IPS-NIHi7 (cell line): ENCODE results near the gene PTPRN.

Source experiments
- DNase-seq: peaks from one replicate; pipeline ENCODE4 v3.0.0; 2012; ENCODE audit warnings: mixed read lengths; ENCODE audit errors: extremely low spot score

PTPRN gene

DNA sequence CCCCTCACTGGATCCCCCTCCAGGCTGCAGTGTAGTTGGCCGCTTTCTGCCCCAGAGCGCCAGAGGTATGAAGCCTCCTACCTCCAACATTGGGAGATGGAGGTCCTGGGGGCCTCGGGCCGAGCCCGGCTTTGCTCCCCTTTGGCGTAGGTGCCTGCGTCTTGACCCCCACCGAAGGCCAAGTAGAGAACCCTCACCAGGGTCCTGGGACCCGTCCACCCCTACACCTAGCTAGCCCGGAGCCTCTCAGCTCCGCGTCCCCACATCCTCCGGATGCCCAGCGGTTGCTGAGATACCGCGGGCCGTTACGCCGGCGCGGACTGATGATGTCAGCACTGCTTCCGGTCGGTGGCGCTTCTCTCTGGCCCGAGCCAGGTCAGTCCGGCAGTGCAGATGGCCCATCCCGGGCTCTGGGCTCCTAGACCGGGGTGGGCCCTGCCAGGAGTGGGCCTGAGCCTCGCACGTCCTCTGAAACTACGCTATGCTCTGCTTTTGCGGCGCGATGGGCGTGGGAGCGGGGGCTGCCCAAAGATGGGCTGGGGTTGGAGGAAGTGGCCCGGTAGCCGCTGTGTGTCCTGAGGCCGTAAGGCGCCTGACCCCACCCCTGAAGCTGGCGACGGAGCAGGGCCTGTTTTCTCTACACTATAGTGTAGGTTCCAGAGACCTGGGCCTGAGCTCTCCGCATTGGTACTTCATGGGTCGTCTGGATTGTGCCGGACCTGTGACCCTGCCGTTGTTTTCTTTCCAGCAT, 63.9 kb downstream of the PTPRN start, which contains the start of the genes GLB1L and STK16:
Gene GLB1L, minus strand, starts transcription at position 297 of the 751 bp plus-strand sequence. CDS start 1,871 bp downstream, outside the sequence.
Gene STK16, plus strand, starts transcription at position 332 of the 751 bp plus-strand sequence. CDS start 521 bp downstream, outside the sequence.
- peak; percentile 96 for DNase-seq

DNA sequence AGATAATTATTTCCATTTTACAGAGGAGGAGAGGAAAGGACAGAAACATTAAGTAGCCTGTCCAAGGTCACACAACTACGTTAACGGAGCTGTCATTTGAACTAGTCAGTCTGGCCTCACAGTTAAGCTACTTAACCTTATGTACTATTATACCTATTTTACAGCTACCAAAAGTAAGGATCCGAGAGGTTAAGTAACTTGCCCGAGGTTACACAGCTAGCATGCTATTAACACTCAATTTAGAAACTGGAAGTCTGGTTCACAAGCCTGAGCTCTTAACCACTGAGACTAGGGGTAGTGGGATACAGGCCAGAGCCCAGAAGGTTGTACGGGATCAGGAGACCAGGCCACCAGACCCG, 64.4 kb downstream of the PTPRN start:
- no peak for DNase-seq

DNA sequence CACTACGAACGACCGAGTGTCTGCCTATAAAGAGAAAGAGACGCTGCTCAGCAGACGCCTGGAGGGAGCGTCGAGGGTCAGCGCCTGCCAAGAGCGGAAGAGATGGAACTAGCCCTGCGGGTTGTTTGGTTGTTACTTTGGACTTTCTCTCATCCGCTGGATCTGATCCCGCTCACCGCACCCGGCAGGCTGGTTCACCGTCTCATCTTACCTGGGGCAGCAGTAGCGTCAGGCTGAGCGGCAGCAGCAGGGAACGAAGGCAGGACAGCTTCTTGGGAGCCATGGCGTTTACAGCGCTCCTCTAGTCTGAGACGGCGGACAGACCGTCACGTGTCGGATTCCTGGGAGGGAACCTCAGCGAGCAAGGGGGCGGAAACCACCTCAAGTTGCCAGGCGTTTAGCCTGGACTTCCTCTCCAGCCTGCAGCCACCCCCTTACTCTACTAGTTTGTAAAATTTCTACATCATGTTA, 65.9 kb downstream of the PTPRN start:
- no peak for DNase-seq
